KMS-11 (cell line): Measurements from ENCODE around the gene CCL25.

Source experiments
- H2AFZ ChIP-seq: fragments of 200-600 bp; sonication (generic); 2 replicates; pipeline ENCODE4 v1.6.1; 2016; ENCODE audit warnings: antibody characterized with exemption, mixed run types, low read depth
- H3K27ac ChIP-seq: fragments of 200-600 bp; sonication (generic); 2 replicates; pipeline ENCODE4 v1.6.1; 2016; ENCODE audit warnings: mild to moderate bottlenecking, mixed run types
- H3K27me3 ChIP-seq: fragments of 200-600 bp; sonication (generic); 2 replicates; pipeline ENCODE4 v1.6.1; 2017; ENCODE audit warnings: mild to moderate bottlenecking, low read depth, mixed run types, moderate library complexity; ENCODE audit not compliant: insufficient read depth
- H3K36me3 ChIP-seq: fragments of 200-600 bp; sonication (generic); 2 replicates; pipeline ENCODE4 v1.6.1; 2017; ENCODE audit warnings: mild to moderate bottlenecking, mixed run types; ENCODE audit not compliant: insufficient read depth
- H3K4me1 ChIP-seq: fragments of 200-600 bp; sonication (generic); 2 replicates; pipeline ENCODE4 v1.6.1; 2016; ENCODE audit warnings: mild to moderate bottlenecking, low read depth, mixed run types; ENCODE audit not compliant: poor library complexity, severe bottlenecking
- H3K4me2 ChIP-seq: fragments of 200-600 bp; sonication (generic); 2 replicates; pipeline ENCODE4 v1.7.0; 2016; ENCODE audit warnings: mild to moderate bottlenecking, mixed run types
- H3K4me3 ChIP-seq: fragments of 200-600 bp; sonication (generic); IDR thresholded peaks from 2 replicates; pipeline ENCODE4 v1.6.1; 2017; ENCODE audit warnings: low read depth, low read length, mixed read lengths; ENCODE audit not compliant: insufficient read depth
- H3K79me2 ChIP-seq: fragments of 200-600 bp; sonication (generic); 2 replicates; pipeline ENCODE4 v1.6.1; 2016; ENCODE audit warnings: low read depth, mixed run types; ENCODE audit not compliant: insufficient read depth
- H3K9ac ChIP-seq: fragments of 200-600 bp; sonication (generic); 2 replicates; pipeline ENCODE4 v1.6.1; 2016; ENCODE audit warnings: mild to moderate bottlenecking, mixed run types
- H4K20me1 ChIP-seq: fragments of 200-600 bp; sonication (generic); 2 replicates; pipeline ENCODE4 v1.6.1; 2016; ENCODE audit warnings: mild to moderate bottlenecking, mixed run types; ENCODE audit not compliant: insufficient read depth
- CTCF ChIP-seq: fragments of 200-600 bp; sonication (generic); conservative IDR thresholded peaks from 2 replicates; pipeline ENCODE4 v1.6.1; 2017; ENCODE audit warnings: low read depth, mild to moderate bottlenecking, antibody characterized with exemption, low read length, moderate library complexity, mixed read lengths

CCL25 gene

DNA sequence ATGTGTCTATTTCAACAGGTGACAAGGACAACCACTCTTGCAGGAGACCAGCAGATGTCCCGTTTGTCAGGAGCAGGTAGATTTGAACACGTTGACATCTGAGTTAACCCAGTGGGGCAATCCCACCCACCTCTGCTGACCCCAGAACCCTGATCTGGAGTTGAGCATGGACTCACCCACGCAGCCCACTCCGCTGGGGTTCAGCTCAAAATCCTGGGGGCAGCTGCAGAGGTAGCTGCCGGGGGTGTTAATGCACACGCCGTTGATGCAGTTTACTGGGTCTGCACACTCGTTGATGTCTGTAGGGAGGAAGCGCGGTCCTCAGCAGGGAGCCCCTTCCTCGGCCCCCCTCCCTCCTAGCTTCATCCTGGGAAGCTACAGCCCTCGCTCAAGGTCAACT lies 56.9 kb downstream of the CCL25 start:
- Histone ChIP-seq H3K79me2 (no peaks in the 10 kb centered on the region), H4K20me1 (no peaks in the 10 kb centered on the region), H3K36me3 (no peaks in the 10 kb centered on the region), H2AFZ (no peak overlapping the region), H3K27me3 (peaks cover 20% of the 10 kb centered on the region; the same call in 1 of the 2 replicates), H3K4me2 (no peak overlapping the region), H3K4me1 (no peaks in the 10 kb centered on the region), H3K27ac (no peak overlapping the region), H3K4me3 (no peak overlapping the region), H3K9ac (no peak overlapping the region)
- TF ChIP-seq CTCF = no peak

DNA sequence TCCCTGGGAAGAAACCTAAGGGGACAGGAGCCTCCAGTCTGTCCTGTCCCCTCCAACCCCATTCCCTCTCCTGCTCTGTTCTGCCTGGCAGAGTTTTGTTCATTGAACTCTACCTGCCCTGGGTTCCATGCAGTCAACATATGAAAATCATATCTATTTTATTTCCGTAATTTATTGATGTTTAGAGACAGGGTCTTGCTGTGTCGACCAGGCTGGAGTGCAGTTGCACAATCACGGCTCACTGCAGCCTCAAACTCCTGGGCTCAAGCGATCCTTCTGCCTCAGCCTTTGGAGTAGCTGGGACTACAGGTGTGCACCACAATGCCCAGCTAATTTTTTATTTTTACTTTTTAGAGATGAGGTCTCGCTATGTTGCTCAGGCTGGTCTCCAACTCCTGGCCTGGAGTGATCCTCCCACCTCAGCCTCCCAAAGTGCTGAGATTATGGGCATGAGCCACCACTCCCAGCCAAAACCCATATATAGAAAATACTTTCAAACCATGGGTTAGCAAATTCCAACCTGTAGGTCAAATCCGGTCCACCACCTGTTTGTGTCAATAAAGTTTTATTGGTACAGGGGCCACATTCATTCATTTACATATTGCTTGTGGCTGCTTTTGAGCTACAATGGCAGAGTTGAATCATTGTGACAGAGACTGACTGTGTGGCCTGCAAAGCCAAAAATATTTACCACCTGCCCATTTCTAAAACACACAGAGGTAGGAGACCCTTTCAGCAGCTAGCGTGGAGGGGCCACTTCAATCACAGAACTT lies 57.5 kb downstream of the CCL25 start:
- no peak overlapping the region for H3K27ac ChIP-seq
- no peaks in the 10 kb centered on the region for H4K20me1 ChIP-seq
- H3K4me2 ChIP-seq = no peak overlapping the region
- no peak overlapping the region for H3K9ac ChIP-seq
- H3K4me3 ChIP-seq = no peak overlapping the region
- TF ChIP-seq CTCF = no peak
- H2AFZ ChIP-seq = no peak overlapping the region
- H3K27me3 ChIP-seq = peaks cover 22% of the 10 kb centered on the region; the same call in 1 of the 2 replicates
- H3K79me2 ChIP-seq = no peaks in the 10 kb centered on the region
- no peaks in the 10 kb centered on the region for H3K4me1 ChIP-seq
- H3K36me3 ChIP-seq = no peaks in the 10 kb centered on the region

DNA sequence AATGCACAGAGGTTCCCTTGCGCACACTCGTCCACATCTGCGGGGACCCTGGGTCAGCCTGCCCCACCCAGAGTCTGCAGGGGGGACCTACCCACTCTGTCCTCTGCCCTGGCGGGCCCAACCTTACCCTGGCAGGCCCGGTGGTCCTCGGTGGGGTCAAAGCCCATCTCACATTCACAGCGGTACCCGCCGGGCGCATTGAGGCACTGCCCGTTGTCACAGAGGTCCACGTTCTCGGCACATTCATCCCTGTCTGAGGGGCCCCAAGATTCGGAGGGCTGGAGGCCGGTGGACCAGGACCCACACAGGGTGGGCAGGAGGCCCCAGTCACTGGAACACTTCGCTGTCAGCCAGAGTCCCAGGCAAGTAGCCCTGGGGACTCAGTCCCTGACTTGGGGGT lies 58.4 kb downstream of the CCL25 start:
- TF ChIP-seq CTCF = no peak
- H4K20me1 ChIP-seq = no peaks in the 10 kb centered on the region
- no peak overlapping the region for H3K27ac ChIP-seq
- no peaks in the 10 kb centered on the region for H3K79me2 ChIP-seq
- H3K36me3 ChIP-seq = no peaks in the 10 kb centered on the region
- no peak overlapping the region for H3K4me2 ChIP-seq
- H2AFZ ChIP-seq = no peak overlapping the region
- H3K4me3 ChIP-seq = no peak overlapping the region
- H3K27me3 ChIP-seq = peaks cover 25% of the 10 kb centered on the region; the same call in 1 of the 2 replicates
- H3K4me1 ChIP-seq = no peaks in the 10 kb centered on the region
- no peak overlapping the region for H3K9ac ChIP-seq

- Histone ChIP-seq H2AFZ (no peak overlapping the region), H3K27me3 (peaks cover 28% of the 10 kb centered on the region; the same call in 1 of the 2 replicates), H3K79me2 (no peaks in the 10 kb centered on the region), H3K4me1 (no peaks in the 10 kb centered on the region), H3K27ac (no peak overlapping the region), H3K36me3 (no peaks in the 10 kb centered on the region), H4K20me1 (no peaks in the 10 kb centered on the region), H3K9ac (no peak overlapping the region), H3K4me3 (no peak overlapping the region), H3K4me2 (no peak overlapping the region)
- no peak for TF ChIP-seq CTCF
These were observed 58.8 kb downstream of the CCL25 start for GRCh38 chr19:8111376-8111775.
